Stimulated activated naive CD4-positive, alpha-beta T cell (primary cell): ENCODE results near the gene BBOF1.

Experiments used
- DNase-seq, 6 experiments: peaks; one replicate each; lab custom pipeline; 2025; lab: John Stamatoyannopoulos, UW

Gene BBOF1

GRCh38 chr14:74089251-74090020, 70.3 kb downstream of the BBOF1 start:
- DNase-seq: no peak

- no peak for DNase-seq
Measured at GRCh38 chr14:74105381-74105780, 86.2 kb downstream of the BBOF1 start.

DNA sequence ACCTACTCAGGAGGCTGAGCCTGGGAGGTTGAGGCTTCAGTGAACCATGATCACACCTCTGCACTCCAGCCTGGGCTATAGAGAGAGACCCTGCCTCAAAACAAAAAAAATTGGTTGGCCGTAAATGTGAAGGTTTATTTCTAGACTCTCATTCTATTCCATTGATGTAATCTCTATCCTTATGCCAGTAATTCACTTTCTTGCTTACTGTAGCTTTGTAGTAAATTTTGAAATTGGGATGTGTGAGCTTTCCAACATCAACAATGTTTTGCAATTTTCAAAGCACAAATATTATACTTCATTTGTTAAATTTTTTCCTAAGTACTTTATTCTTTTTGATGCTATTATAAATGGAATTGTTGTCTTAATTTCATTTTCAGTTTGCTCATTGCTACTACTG, 90.2 kb downstream of the BBOF1 start:
- no peak for DNase-seq

DNA sequence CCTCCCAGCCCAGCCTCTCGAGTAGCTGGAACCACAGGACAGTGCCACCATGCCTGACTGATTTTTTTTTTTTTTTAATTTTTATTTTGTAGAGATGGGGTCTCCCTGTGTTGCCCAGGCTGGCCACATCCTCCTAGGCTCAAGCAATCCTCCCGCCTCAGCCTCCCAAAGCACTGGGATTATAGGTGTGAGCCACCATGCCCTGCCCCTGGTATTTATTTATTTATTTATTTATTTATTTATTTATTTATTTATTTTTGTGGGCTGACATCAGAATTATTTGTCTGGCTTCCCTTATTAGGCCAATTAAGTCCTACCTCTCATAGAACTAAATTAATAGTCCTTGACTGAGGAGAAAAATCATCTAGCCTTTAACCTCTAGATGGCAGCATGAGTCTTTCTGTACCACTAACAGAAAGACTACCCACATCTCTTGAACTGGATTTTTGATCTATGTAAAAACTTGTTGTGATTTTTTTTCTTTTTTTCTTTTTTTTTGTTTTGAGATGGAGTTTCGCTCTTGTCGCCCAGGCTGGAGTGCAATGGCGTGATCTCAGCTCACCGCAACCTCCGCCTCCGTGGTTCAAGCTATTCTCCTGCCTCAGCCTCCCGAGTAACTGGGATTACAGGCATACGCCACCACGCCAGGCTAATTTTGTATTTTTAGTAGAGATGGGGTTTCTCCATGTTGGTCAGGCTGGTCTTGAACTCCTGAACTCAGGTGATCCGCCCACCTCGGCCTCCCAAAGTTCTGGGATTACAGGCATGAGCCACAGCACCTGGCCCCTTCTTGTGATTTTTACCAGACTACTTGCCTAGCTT, 92.5 kb downstream of the BBOF1 start:
- peak in 3 of 6 experiments; percentile 12 to 36 (median 25) for DNase-seq
